ENCODE results near the gene RPL36.
"Not testable (repeated sequence)": the region's sequence is repeated elsewhere in the genome, so short reads cannot be mapped to it uniquely, and the experiment has no call there.

RPL36 gene

DNA sequence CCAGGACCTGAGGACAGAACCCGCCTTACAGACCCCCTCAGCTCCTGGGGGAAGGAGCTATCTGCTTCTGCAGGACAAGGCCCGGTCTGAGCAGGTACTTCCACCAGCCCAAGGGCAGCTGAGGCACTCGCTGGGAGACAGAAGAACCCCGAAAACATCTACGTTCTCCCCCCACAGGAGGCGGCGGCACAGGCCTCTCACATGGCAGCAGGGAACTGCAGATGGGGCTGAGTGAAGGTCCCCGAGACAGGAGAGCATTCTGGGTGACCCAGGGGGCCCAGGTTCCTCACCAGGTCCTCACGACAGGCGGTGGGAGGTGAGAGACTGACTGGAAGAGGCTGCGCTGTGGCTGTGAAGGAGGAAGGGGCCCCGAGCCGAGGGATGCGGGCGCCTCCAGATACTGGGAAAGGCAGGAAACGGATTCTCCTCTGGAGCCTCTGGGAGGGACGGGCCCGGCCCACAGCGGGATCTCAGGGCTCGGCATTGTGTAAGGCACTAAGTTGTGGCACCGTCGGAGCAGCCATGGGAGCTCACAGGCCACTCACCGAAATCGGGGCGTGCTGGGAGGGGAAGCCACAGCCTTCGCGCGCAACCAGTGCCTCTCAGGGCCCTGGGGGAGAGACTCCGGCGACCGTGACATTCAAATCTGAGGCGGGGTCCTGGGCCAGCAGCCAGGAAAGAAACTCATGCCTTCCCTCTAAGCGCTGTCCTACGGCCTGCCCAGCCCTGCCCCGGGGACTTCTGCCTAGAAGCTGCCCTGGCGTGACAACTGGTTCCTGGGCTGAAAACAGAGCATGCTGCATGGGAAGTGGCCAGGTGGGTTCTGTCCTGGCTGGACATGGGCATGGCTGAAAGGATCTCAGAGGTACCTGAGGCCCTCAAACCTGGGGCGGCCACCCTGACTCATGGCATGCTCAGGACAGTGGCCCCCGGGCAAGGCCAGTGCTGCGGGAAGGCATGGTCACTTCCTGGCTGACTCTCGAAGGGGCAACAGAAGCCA lies 14.0 kb downstream of the RPL36 start:
- DNase-seq: no peak

DNA sequence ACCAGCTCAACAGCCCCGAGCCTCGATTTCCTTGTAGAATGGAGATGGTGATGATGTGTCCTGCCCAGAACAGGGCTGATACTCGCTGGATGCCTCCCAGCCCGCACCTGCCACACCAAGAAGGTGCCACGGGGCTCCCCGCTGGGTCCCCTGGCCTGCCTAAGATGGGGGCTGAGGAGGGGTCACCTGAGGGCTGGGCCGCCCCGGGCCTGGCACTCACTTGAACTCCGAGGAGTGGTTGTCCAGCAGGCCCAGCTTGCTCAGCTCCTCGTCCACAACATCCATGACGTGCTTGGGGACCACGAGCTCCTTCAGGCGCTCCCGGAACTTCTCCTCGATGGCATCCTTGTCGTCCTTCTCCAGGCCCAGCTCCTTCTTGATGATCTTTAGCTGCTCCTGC lies 15.5 kb downstream of the RPL36 start:
- DNase-seq: no peak

DNA sequence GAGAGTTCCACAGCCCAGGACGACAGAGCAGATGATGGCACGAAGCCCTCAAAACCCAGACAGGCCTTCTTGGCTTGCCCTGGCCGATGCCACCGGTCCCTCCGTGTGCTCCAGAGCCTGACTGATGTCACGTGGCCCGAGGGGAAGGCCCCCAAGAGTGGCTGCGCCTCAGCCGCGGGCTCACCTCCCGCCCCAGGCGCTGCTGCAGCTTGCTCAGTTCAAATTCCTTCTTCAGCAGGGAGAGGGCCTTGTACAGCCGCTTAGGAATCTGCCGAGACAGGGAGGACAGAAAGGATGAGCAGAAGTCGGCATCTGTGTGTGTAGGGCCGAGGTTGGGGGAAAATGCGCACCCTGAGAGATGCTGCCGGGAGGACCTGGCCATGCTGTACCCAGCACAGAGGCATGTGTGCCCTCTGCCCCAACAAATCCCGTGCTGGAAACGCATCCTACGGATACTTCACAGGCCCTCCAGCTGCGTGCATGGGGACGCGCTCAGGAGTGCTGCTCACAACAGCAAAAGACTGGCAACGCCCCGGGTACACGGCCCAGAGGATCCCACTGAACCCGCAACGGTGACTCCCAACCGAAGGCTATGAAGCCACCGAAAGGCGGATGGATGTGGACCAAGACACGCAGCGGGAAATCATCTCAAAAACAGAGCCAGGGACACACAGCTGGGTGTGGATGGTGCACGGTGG lies 16.9 kb downstream of the RPL36 start:
- DNase-seq: no peak

DNA sequence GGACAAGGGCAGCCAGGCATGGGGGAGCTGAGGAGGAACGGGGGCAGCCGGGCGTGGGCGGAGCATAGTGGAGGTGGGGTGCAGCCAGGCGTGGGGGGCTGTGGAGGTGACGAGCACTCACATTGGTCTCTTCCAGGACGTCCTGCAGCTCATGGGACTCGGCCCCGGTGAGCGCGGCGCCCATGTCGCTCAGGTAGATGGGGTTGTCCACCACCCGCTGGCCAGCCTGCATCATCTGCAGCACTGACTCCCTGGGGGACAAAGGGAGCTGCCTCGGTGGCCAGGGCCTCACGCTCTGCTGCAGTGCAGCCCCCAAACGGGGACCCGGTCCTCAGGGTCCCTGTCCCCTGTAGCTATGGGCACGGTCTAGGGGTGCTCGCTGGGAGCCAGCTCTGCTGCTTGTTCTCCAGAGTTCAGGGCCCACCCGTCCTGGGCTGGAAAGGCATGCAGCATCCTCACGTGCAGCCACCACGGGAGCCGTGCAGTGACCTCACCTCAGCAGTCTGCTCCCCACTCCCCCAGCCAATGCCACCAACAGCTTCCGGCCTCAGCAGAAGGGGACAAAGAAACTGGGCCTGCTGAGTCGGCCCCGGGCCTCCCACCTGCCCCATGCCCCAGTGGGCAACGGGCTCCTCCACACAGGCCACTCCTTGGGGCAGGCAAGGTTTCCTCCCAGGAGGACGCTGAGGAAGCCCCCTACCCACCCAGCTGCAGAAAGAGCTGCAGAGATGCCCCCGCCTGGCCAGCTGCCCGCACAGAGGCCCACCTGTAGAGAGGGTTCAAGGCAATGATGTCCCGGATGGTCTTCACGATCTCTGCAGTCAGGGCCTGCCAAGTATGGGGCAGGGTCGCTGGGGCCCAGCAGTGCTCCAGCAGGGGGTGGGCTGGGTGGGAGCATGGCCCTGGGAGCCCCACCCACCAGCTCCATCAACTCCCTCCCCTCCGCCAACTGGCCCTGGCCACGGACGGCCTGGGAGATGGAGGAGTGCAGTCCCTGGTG lies 17.8 kb downstream of the RPL36 start:
- DNase-seq: no peak

DNA sequence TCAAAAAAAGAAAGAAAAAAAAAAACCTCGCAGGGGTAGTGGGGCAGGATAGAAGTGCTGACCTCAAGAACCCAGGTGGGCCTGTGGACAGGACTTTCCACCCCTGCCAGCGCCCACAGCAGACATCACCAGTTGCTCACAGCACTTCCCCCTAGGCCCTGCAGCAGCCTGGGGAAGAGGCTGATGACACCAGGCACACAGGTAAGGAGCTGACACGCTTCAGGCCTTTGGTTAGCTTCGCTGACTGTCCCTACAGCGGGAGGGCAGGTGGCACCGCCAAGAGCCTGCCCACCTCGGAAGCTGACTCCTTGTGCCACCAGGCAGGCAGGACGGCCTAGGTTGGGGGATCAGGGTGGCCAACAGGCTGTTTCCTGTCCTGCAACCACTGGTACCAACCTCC lies 20.9 kb downstream of the RPL36 start:
- DNase-seq: no peak

DNA sequence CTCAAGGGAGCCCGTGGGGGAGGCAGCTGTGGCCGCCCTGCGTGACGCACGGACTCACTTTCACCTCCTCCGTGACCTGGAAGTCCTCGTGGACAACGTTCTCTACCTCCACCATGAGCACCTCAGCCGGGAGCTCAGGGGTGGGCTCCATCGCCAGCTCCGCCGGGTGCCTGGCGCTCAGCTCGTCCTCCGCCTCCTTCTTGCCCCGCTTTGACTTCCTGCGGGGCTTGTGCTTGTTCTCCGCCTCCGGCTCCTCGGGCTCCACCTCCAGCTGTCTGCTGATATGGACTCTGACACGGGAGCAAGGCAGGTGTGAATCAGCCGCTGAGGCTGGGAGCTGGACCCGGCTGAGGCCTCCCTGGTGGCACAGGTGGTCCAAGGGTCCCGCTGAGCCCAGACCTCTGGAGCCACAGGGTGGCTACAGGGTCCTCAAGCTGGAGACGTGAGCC lies 21.6 kb downstream of the RPL36 start:
- no peak for DNase-seq

DNA sequence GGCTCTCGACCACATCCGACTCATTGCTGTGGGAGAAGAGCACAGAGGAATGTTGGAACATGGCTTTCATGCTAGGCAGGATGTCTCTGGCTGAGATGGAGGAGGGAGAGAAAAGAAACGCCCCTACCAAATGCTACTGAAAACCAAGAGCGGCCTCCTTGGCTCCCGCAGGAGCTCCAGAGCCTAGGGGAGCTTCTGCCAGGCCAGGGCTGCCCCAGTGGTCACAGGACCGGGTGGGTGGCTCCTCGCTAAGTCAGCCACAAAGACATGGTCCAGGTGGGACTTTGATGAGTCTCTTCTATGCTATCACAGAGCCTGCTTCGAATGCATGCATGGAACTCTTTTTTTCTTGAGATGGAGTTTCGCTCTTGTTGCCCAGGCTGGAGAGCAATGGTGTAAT lies 23.1 kb downstream of the RPL36 start:
- no peak for DNase-seq

DNA sequence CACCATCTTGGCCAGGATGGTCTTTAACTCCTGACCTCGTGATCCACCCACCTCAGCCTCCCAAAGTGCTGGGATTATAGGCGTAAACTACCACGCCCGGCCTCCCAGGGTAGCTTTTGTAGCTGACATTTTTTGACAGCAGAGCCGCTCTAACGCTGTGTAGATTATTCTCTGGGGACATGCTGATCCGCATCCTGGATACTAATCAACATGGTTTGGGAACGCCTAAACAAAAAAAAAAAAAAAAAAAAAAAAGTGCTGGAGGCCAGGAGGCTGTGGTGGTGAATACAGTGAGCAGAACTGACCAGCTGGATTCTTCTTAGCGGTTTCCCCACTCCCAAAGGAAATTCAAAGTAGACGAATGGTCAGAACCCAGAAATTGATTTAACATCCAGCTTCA lies 24.7 kb downstream of the RPL36 start:
- no peak for DNase-seq

DNA sequence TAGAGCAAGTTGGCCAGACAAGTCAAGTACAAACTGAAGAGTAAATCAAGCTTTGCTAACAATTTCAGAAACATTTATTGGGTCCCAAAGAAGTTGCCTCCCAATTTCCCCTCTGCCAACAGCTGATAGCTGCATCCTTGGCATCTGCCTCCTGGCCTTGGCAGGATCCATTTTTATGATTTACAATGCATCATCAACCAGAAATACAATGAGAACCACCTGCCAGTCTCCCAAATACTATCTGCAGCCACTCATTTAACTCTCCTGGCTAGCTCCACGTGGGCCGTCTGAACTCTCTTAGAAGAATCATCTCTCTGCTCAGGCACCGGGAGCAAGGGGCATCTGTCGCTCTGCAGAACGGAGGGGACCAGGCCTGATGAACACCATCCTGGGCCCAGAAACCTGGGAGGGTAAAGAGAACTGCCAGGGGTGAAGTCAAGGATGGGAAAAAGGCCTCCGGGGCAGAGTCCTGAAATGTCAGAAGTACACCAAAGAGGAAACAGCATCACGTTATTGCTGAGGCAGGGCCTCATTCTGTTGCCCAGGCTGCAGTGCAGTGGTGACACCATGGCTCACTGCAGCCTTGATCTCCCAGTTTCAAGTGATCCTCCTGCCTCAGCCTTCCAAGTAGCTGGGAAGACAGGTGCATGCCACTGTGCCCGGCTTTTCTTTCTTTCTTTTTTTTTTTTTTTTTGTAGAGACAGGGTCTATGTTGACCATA lies 27.3 kb downstream of the RPL36 start:
- no peak for DNase-seq

DNA sequence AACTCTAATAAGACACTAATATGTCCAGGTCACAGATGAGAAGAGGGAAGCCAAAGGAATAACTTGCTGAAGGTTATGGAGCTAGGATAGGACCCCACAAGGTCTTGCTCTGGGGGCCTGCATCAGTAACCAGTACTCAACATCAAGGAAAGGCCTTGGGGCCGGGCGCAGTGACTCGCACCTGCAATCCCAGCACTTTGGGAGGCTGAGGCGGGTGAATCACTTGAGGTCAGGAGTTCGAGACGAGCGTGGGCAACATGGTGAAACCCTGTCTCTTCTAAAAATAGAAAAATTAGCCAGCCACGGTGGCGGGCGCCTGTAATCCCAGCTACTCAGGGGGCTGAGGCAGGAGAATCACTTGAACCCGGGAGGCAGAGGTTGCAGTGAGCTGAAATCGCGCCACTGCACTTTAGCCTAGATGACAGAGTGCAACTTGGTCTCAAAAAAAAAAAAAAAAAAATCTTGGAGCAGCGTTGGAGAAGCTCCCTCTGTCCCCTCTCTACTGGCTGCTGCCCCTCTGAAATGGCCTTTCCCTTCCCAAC lies 28.0 kb downstream of the RPL36 start:
- DNase-seq: no peak

DNA sequence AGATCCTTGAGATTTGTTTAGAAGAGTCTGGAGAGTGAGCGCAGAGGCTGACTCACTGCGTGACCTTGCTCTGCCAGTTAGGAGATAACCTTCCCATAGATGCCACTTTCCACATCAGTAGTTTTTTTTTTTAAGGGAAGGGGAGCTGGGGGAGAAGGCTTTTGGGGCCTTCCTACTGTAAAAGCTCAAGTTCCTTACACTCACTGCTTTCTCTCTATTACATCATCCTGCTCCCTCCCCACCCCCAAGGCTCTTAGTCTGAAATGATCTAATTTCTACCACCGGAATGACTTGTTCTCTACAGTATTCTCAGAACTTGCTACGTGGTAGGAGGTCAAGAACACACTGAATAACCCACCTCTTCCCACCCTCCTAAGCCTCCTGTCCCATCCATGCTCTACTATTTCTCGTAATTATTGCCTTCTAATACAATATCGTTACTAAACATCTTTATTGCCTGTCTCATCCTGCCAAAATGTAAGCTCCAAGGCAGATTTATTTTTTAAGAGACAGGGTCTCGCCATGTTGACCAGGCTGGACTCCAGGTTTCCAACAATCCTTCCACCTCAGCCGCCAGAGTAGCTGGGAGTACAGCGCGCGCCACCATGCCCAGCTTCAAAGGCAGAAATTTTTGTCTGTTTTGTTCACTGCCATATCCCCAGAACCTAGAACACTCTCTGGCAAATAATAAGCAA lies 28.6 kb downstream of the RPL36 start:
- DNase-seq: no peak

DNA sequence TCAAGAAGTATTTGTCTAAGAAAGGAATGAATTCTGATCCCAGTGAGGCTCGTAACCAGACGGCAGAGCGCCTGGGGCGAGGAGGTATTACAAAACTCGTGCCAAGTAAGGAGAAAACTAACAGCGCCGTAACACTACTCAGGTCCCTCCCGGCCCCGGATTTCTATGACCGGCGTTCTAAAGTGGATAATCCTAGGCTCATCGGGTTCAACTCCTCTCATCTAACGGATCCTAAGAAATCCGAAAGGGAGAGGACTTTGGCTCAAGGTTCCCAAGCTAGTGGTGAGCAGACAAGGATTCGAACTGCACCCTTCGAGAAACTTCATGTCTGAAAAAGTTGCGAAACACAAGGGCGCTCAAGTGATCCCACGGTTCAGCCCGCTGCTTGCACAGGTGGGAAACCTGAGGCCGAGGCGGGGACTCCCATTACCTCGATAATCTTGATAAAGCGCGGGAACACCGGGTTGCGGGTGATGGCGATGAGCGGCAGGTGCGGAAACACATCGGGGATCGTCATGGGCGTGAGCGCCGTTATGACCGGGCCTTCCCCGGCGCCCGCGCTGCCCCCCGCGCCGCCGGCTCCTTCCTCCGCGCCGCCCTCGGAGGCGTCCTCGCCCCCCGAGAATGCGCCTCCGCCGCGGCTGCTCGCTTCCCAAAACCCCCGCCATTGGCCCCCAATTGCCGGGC lies 29.3 kb downstream of the RPL36 start:
- no peak for DNase-seq

DNA sequence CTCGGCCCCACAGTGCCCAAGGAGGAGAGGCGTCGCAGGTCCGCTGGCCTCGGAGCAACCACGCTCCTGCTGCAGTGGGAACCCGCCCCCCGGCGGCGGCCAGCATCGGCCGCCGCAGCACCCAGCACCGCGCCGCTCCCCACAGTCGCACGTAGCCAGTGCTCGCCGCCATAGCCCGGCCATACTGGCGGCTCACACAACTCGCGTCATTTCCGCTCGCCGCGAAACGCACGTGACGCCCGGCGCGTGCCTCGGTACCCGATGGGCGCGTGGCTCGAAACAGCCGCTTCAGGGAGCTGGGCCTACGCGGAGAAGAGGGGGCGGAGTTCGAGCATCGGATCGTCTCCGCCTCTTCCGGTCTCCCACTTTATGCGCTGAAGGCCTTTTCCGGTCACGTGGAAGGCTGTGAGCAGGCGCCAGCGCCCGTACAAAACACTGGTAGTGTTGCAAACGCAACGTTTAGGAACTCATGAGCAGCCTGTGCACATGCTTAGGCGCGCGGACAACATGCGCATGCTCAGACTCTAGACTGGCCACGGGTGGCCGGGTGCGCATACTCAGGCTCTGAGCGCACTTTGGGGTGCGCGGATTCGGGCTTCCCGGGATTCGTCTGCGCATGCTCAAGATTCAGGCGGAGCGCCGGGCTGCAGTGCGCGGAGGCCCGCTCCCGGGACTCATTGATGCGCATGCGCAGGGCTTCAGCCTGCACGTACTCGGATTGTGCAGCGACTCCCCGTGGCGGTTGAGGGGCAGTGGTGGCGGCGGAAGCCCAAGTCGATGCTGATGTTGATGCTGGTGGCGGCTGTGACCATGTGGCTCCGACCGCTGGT lies 30.1 kb downstream of the RPL36 start, which contains the start of the genes CATSPERD and LONP1:
CATSPERD (plus strand) TSS at position 677 of the 830 bp plus-strand sequence; CDS start at position 778, 101 bp downstream.
LONP1 (minus strand) TSS at position 186 of the 830 bp plus-strand sequence; CDS start at position 172, 14 bp downstream.
- peak; percentile 88 to 100 (median 97) for DNase-seq

DNA sequence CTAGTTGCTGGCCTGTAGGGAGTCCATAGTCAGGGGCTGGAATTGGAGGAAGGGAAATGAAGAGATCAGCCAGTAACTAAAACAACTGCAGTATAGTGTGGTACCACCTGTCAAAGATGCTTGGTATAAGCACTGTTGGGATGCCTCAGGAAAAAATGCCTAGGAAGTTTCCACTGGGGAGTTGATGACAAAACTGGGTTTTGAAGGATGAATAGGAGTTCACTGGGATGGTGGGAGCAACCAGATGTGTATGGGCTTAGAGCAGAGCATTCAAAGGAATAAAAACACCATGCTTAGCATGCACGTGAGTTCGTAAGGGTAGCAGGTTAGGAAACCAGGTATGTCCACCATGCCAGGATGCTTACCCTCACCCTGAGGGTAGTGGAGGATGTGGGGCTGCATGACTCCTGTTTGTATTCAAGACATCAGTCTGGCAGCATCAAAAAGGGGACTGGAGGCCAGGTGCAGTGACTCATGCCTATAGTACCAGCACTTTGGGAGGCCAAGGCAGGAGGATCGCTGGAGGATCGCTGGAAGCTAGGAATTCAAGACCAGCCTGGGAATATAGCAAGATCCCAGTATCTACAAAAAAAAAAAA lies 37.5 kb downstream of the RPL36 start:
- DNase-seq: no peak

DNA sequence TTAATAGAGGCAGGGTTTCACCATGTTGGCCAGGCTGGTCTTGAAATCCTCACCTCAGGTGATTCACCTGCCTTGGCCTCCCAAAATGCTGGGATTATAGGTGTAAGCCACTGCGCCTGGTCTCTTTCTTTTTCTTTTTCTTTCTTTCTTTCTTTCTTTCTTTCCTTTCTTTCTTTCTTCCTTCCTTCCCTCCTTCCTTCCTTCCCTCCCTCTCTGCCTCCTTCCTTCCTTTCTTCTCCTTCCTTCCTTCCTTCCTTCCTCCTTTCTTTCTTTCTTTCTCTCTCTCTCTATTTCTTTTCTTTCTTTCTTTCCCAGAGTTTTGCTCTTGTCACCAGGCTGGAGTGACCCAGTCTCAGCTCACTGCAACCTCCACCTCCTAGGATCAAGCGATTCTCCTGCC lies 43.1 kb downstream of the RPL36 start:
- DNase-seq: not testable (repeated sequence)

DNA sequence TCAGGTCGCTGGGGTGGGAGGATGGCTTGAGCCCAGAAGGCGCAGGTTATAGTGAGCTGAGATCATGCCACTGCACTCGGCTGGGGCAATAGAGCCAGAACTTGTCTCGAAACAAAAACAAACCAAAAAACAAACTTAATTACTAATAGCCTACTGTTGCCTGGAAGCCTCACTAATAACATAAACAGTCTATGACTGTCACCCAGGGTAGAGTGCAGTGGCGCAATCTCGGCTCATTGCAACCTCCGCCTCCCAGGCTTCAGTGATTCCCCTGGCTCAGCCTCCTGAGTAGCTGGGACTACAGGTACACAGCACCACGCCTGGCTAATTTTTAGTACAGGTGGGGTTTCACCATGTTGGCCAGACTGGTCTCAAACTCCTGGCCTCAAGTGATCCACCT lies 48.3 kb downstream of the RPL36 start:
- no peak for DNase-seq

Data from amygdala (tissue), 56 donors.